ENCODE measurements around the gene ADA.

The ADA gene

DNA sequence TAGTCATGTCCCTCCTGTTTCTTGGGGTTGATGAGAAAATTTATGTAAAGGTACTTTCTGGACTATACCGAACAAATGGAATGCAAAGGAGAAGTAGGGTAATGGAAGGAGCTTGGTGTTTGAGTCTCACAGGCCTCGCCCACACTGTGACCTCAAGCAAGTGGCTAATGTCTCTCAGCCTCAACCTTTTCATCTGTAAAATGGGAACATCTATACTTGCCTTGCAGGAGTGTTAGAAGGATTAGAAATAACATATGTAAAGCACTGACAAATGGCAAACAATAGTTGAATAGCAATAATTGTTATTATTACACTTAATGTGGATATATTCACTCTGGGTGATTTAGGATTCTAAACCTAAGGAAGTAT is 78.0 kb downstream of the ADA start:
- TF ChIP-seq, protein P1, sequence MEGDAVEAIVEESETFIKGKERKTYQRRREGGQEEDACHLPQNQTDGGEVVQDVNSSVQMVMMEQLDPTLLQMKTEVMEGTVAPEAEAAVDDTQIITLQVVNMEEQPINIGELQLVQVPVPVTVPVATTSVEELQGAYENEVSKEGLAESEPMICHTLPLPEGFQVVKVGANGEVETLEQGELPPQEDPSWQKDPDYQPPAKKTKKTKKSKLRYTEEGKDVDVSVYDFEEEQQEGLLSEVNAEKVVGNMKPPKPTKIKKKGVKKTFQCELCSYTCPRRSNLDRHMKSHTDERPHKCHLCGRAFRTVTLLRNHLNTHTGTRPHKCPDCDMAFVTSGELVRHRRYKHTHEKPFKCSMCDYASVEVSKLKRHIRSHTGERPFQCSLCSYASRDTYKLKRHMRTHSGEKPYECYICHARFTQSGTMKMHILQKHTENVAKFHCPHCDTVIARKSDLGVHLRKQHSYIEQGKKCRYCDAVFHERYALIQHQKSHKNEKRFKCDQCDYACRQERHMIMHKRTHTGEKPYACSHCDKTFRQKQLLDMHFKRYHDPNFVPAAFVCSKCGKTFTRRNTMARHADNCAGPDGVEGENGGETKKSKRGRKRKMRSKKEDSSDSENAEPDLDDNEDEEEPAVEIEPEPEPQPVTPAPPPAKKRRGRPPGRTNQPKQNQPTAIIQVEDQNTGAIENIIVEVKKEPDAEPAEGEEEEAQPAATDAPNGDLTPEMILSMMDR (IDR thresholded peaks at IDR 0.05; ENCODE audit: insufficient read depth, low read depth, low read length, missing control alignments): no peak
- no peak for DNase-seq (ENCODE audit: low read depth)
- no peak overlapping the region for H3K4me3 ChIP-seq (ENCODE audit: low read depth, low read length)

DNA sequence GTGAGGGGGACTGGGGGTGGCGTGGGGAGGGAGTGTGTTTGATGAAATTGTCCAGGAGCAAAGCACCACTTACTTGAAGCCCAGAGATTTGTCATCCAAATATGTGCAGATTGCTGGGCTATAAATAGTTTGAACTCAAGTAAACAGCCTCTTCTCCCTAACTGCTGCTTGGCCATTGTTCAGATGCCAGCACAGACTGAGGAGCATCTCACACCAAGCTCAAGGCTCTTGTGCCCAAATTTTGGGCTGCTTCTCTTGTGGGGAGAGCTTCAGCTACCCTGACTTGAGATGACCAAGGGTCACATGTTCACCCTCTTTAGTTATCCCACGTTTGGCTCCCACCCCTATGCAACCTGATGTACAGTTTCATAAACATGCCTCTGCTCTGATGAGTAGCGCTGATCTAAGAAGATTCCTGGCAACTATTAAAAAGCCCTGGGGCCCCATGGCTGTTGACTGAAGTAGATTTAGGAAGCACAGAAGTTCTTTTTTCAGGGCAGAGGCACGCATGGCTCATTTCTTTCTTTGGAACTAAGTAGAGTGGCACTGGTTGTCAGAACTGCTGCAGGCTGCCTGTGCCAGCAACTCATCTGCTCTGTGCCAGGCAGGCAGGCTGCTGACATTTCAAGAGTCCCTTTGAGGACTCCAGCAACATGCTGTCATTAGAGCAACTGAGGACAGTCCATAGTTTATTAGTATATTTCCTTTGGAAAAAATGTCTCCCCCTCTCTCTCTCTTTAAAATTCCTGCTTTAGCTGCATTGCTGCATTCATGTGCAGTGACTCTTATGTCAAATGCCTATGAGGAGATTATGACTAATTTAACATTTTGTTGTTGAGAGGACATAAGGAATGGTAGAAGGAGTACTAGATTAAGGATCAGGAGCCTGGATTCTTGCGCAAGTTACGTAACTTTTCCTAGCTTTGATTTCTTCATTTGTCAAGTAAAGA is 78.7 kb downstream of the ADA start:
- no peak for DNase-seq (ENCODE audit: low read depth)
- TF ChIP-seq, protein P1 (IDR thresholded peaks at IDR 0.05; ENCODE audit: insufficient read depth, low read depth, low read length, missing control alignments): no peak
- no peak overlapping the region for H3K4me3 ChIP-seq (ENCODE audit: low read depth, low read length)

DNA sequence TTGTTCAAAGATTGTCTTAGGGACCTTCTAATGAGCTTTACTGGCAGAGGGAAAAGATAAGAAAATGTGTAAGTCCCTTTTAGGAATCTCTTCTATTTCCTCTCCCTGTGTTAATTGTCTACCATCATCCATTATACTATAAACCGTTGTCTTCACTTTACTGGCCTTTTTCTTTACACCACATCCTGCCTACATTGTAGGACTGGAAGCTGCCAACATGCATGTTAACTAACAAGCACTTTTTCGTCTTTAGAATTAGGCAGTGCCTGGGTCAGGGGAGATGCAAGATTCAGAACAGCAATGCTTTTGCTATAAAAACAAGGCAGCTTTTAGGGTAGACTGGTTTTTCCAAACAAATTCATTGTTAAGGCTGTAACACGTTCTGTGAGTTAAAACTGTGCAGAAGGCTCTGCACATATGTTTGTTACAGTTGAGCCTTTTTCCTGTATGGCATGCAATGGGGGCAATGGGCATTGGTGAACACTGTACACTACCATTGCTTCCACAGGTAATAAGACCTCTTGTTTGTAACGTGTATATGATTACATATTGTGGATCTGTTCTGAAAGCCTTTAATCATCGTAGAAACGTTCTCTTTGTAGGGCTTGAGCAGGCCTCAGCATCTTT is 80.0 kb downstream of the ADA start:
- H3K4me3 ChIP-seq (ENCODE audit: low read depth, low read length): no peak overlapping the region
- no peak for DNase-seq (ENCODE audit: low read depth)
- TF ChIP-seq, protein P1 (IDR thresholded peaks at IDR 0.05; ENCODE audit: insufficient read depth, low read depth, low read length, missing control alignments): no peak

- DNase-seq (ENCODE audit: low read depth): no peak
- TF ChIP-seq, protein P1 (IDR thresholded peaks at IDR 0.05; ENCODE audit: insufficient read depth, low read depth, low read length, missing control alignments): no peak
- H3K4me3 ChIP-seq (ENCODE audit: low read depth, low read length): no peak overlapping the region
Observed at GRCh38 chr20:44570367-44570766, 81.1 kb downstream of the ADA start.

Data from GM12865 (cell line).